ENCODE results near the gene MUC4.
"Not testable (repeated sequence)": the region's sequence is repeated elsewhere in the genome, so short reads cannot be mapped to it uniquely, and the experiment has no call there.

MUC4 gene

GRCh38 chr3:195735036-195735695 is 76.6 kb downstream of the MUC4 start:
- DNase-seq, result no peak

- no peak for DNase-seq
These were observed 78.8 kb downstream of the MUC4 start for GRCh38 chr3:195732940-195733339.

GRCh38 chr3:195731356-195731905 is 80.3 kb downstream of the MUC4 start:
- DNase-seq, result no peak

- no peak for DNase-seq
These were observed 82.1 kb downstream of the MUC4 start for GRCh38 chr3:195729476-195730251.

GRCh38 chr3:195728789-195729188 is 82.9 kb downstream of the MUC4 start:
- DNase-seq, result not testable (repeated sequence)

GRCh38 chr3:195727606-195728195 is 84.0 kb downstream of the MUC4 start:
- no peak for DNase-seq

GRCh38 chr3:195725916-195726740 is 85.6 kb downstream of the MUC4 start:
- DNase-seq, result not testable (repeated sequence)

GRCh38 chr3:195724363-195724762 is 87.4 kb downstream of the MUC4 start:
- not testable (repeated sequence) for DNase-seq

GRCh38 chr3:195722996-195723345 is 88.8 kb downstream of the MUC4 start:
- DNase-seq, result not testable (repeated sequence)

GRCh38 chr3:195722139-195722995 is 89.4 kb downstream of the MUC4 start:
- DNase-seq, result not testable (repeated sequence)

- not testable (repeated sequence) for DNase-seq
These were observed 90.8 kb downstream of the MUC4 start, which contains the start of gene MUC20 for GRCh38 chr3:195720831-195721506. TSS of gene MUC20 (plus strand) at chr3:195720978. CDS start at chr3:195721008, 30 bp downstream.

- DNase-seq, result not testable (repeated sequence)
These were observed 92.0 kb downstream of the MUC4 start for GRCh38 chr3:195719514-195720254.

- no peak for DNase-seq
These were observed 93.2 kb downstream of the MUC4 start for GRCh38 chr3:195718477-195718984.

- DNase-seq, result no peak
These were observed 93.8 kb downstream of the MUC4 start for GRCh38 chr3:195717852-195718476.

- no peak for DNase-seq
These were observed 94.3 kb downstream of the MUC4 start for GRCh38 chr3:195717416-195717815.

- no peak for DNase-seq
These were observed 96.0 kb downstream of the MUC4 start for GRCh38 chr3:195715583-195716266.

- no peak for DNase-seq
These were observed 96.6 kb downstream of the MUC4 start for GRCh38 chr3:195715134-195715533.

GRCh38 chr3:195714380-195715011 is 97.2 kb downstream of the MUC4 start:
- DNase-seq, result no peak
